Calu3 (cell line): ENCODE measurements around the gene KIZ. TPM values are rescaled to one million over a fixed set of nuclear protein-coding genes. Genes with fewer than 3 reads are reported as not detected.

Source experiments
- BruUV-seq: library from RNA; stranded (reverse); fragments of 400-500 nt; replicated peaks from 2 replicates; lab custom pipeline; 2021; lab: Mats Ljungman, UMichigan
- CTCF ChIA-PET: fragments of 300-600 bp; sonication (Branson Sonifier 250); formaldehyde crosslinking; loops from one replicate; lab custom pipeline; 2022; ENCODE audit warnings: antibody characterized with exemption; lab: Charles Lee
- DNase-seq: peaks from one replicate; pipeline ENCODE4 v3.0.0; 2022
- H3K27ac Mint-ChIP-seq: one replicate; pipeline ENCODE4 v1.8.0; 2022; ENCODE audit warnings: mixed read lengths; ENCODE audit not compliant: unreplicated experiment
- H3K27me3 Mint-ChIP-seq: one replicate; pipeline ENCODE4 v1.8.0; 2022; ENCODE audit warnings: mixed read lengths; ENCODE audit not compliant: unreplicated experiment
- H3K36me3 Mint-ChIP-seq: one replicate; pipeline ENCODE4 v1.8.0; 2022; ENCODE audit warnings: mild to moderate bottlenecking, moderate library complexity, mixed read lengths; ENCODE audit not compliant: insufficient read depth, unreplicated experiment
- H3K4me1 Mint-ChIP-seq: one replicate; pipeline ENCODE4 v1.8.0; 2022; ENCODE audit warnings: mild to moderate bottlenecking, low read depth, mixed read lengths; ENCODE audit not compliant: unreplicated experiment
- H3K4me3 Mint-ChIP-seq: one replicate; pipeline ENCODE4 v1.8.0; 2022; ENCODE audit warnings: mild to moderate bottlenecking, low read depth, moderate library complexity, mixed read lengths; ENCODE audit not compliant: unreplicated experiment
- H3K9me3 Mint-ChIP-seq: one replicate; pipeline ENCODE4 v1.8.0; 2022; ENCODE audit warnings: low read depth, mixed read lengths; ENCODE audit not compliant: unreplicated experiment
- CTCF ChIP-seq: fragments of 200-600 bp; IDR thresholded peaks from one replicate; pipeline ENCODE4 v1.8.0; 2022; ENCODE audit warnings: antibody characterized with exemption; ENCODE audit not compliant: unreplicated experiment
- intact Hi-C: fragments of 100-400 bp; cut with micrococcal nuclease; formaldehyde crosslinking; loops from one replicate; pipeline ENCODE4 v1.10.0; 2022; ENCODE audit not compliant: unreplicated experiment
- total RNA-seq: library from RNA; stranded (reverse); gene quantifications from 2 replicates; pipeline ENCODE4 v1.2.3, GENCODE V29; 2022

KIZ gene
- total RNA-seq, 1 experiment from 2014 or later, result 3.3 TPM

GRCh38 chr20:21105429-21106170 lies 20.3 kb upstream of the KIZ start:
- no peak overlapping the region for H3K27ac Mint-ChIP-seq
- DNase-seq, result no peak

GRCh38 chr20:21106171-21107017 lies 19.5 kb upstream of the KIZ start, which contains the start of gene LINC00237:
Gene LINC00237 (minus strand): TSS chr20:21106358.
- no peaks in the 10 kb centered on the region for H3K4me1 Mint-ChIP-seq
- intact Hi-C loops, result no loop called here
- H3K27me3 Mint-ChIP-seq, result no peaks in the 10 kb centered on the region
- H3K27ac Mint-ChIP-seq, result no peak within 1 kb of the TSS
- DNase-seq, result no peak
- TF ChIP-seq CTCF, result no peak
- BruUV-seq, result no TSS peak
- no peaks in the 10 kb centered on the region for H3K9me3 Mint-ChIP-seq
- CTCF ChIA-PET, result no interaction called here
- no peaks in the 10 kb centered on the region for H3K36me3 Mint-ChIP-seq
- no peak within 1 kb of the TSS for H3K4me3 Mint-ChIP-seq

More at GRCh38 chr20:21105429-21106170, 20.3 kb upstream of the KIZ start:
- Mint-ChIP-seq H3K4me3 (no peak overlapping the region), H3K4me1 (no peaks in the 10 kb centered on the region), H3K36me3 (no peaks in the 10 kb centered on the region), H3K27me3 (no peaks in the 10 kb centered on the region), H3K9me3 (no peaks in the 10 kb centered on the region)
- no peak for TF ChIP-seq CTCF
- CTCF ChIA-PET, result no interaction called here
- BruUV-seq, result no TSS peak
- intact Hi-C loops, result no loop called here

- H3K4me3 Mint-ChIP-seq, result no peak overlapping the region
- no peak for TF ChIP-seq CTCF
- BruUV-seq, result no TSS peak
- no peak for DNase-seq
- no peaks in the 10 kb centered on the region for H3K4me1 Mint-ChIP-seq
- no peaks in the 10 kb centered on the region for H3K36me3 Mint-ChIP-seq
- no peak overlapping the region for H3K27ac Mint-ChIP-seq
- intact Hi-C loops, result no loop called here
- H3K9me3 Mint-ChIP-seq, result no peaks in the 10 kb centered on the region
- CTCF ChIA-PET, result no interaction called here
- no peaks in the 10 kb centered on the region for H3K27me3 Mint-ChIP-seq
These were observed 16.7 kb upstream of the KIZ start for GRCh38 chr20:21109144-21109543.

DNA sequence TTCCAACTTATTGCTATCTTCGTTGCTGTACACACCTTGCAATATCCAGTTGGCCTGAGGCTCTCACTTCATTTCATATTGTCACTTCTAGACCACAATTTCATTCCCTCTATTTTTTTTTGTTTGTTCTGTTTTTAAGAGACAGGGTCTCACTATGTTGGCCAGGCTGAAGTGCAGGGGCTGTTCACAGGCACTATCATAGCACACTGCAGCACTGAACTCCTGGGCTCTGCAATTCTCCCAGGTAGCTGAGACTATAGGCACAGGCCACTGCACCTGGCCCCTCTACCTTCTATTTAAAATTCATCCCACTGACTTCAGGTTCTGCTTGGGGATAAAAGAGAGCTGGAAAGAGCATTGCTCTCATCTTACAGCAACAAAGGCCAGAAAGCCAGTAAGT lies 15.1 kb upstream of the KIZ start:
- TF ChIP-seq CTCF, result no peak
- Mint-ChIP-seq H3K4me1 (no peaks in the 10 kb centered on the region), H3K9me3 (no peaks in the 10 kb centered on the region), H3K36me3 (no peaks in the 10 kb centered on the region), H3K4me3 (no peak overlapping the region), H3K27me3 (no peaks in the 10 kb centered on the region), H3K27ac (no peak overlapping the region)
- intact Hi-C loops, result no loop called here
- DNase-seq, result no peak
- CTCF ChIA-PET, result no interaction called here
- BruUV-seq, result no TSS peak
